HL-60 (cell line): ENCODE measurements around the gene PARN.

Experiments used
- DNase-seq, 2 experiments: peaks; one replicate each; pipeline ENCODE4 v3.0.0-alpha.2; 2010 to 2020; ENCODE audit warnings: low read depth in 1 of 2, low spot score in 1 of 2
- H3K27ac ChIP-seq: fragments of 250-450 bp; sonication (Bioruptor Pico); replicated peaks from 2 replicates; pipeline ENCODE4 v1.5.1; 2020; ENCODE audit warnings: mild to moderate bottlenecking, moderate library complexity
- H3K27me3 ChIP-seq: fragments of 250-450 bp; sonication (Bioruptor Pico); 2 replicates; pipeline ENCODE4 v1.5.1; 2021; ENCODE audit warnings: mild to moderate bottlenecking, moderate library complexity; ENCODE audit not compliant: insufficient read depth, poor library complexity, severe bottlenecking
- H3K4me3 ChIP-seq: replicated peaks from 2 replicates; pipeline ENCODE4 v1.5.1; 2011; ENCODE audit warnings: mild to moderate bottlenecking, control low read depth, low read length; ENCODE audit not compliant: insufficient read depth
- GABPA ChIP-seq: IDR thresholded peaks from 2 replicates; pipeline ENCODE4 v1.6.1; 2012; ENCODE audit warnings: low read depth
- POLR2AphosphoS5 ChIP-seq: IDR thresholded peaks from 2 replicates; pipeline ENCODE4 v1.6.1; 2012; ENCODE audit warnings: low read depth
- SPI1 ChIP-seq: IDR thresholded peaks from 2 replicates; pipeline ENCODE4 v1.6.1; 2012; ENCODE audit warnings: low read depth, mild to moderate bottlenecking, borderline replicate concordance
- TF ChIP-seq, protein P1 (sequence below): IDR thresholded peaks from one replicate; pipeline ENCODE4 v1.5.1; 2011; ENCODE audit warnings: low read length, control low read depth, inconsistent platforms; ENCODE audit not compliant: insufficient read depth
- TF ChIP-seq, protein P2 (sequence below): IDR thresholded peaks from 2 replicates; pipeline ENCODE4 v1.6.1; 2012; ENCODE audit warnings: low read depth; ENCODE audit not compliant: insufficient replicate concordance

PARN gene

DNA sequence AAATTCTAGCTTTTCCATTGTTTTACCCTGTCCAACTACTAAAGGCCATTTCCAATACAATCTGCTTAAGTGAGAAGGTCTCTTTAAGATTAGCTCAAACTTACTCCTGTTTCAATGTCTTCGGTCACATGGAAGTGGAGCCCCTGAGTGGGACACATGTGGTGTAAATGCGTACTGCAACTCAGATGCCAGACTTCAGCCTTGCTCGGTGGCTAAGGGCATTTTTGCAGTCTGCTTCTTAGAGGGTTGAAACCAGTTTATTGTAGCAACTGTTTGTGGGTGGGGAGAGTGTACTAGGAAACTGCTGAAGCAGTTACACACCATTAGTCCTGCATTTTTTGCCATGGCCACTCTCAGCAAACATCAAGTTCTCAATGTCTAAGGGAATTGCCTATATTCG, 140.6 kb downstream of the PARN start:
- TF ChIP-seq, protein P1, sequence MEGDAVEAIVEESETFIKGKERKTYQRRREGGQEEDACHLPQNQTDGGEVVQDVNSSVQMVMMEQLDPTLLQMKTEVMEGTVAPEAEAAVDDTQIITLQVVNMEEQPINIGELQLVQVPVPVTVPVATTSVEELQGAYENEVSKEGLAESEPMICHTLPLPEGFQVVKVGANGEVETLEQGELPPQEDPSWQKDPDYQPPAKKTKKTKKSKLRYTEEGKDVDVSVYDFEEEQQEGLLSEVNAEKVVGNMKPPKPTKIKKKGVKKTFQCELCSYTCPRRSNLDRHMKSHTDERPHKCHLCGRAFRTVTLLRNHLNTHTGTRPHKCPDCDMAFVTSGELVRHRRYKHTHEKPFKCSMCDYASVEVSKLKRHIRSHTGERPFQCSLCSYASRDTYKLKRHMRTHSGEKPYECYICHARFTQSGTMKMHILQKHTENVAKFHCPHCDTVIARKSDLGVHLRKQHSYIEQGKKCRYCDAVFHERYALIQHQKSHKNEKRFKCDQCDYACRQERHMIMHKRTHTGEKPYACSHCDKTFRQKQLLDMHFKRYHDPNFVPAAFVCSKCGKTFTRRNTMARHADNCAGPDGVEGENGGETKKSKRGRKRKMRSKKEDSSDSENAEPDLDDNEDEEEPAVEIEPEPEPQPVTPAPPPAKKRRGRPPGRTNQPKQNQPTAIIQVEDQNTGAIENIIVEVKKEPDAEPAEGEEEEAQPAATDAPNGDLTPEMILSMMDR: no peak
- TF ChIP-seq POLR2AphosphoS5: no peak
- TF ChIP-seq, protein P2, sequence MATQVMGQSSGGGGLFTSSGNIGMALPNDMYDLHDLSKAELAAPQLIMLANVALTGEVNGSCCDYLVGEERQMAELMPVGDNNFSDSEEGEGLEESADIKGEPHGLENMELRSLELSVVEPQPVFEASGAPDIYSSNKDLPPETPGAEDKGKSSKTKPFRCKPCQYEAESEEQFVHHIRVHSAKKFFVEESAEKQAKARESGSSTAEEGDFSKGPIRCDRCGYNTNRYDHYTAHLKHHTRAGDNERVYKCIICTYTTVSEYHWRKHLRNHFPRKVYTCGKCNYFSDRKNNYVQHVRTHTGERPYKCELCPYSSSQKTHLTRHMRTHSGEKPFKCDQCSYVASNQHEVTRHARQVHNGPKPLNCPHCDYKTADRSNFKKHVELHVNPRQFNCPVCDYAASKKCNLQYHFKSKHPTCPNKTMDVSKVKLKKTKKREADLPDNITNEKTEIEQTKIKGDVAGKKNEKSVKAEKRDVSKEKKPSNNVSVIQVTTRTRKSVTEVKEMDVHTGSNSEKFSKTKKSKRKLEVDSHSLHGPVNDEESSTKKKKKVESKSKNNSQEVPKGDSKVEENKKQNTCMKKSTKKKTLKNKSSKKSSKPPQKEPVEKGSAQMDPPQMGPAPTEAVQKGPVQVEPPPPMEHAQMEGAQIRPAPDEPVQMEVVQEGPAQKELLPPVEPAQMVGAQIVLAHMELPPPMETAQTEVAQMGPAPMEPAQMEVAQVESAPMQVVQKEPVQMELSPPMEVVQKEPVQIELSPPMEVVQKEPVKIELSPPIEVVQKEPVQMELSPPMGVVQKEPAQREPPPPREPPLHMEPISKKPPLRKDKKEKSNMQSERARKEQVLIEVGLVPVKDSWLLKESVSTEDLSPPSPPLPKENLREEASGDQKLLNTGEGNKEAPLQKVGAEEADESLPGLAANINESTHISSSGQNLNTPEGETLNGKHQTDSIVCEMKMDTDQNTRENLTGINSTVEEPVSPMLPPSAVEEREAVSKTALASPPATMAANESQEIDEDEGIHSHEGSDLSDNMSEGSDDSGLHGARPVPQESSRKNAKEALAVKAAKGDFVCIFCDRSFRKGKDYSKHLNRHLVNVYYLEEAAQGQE: no peak
- TF ChIP-seq SPI1: no peak
- TF ChIP-seq GABPA: no peak
- peak in 1 of 2 experiments; percentile 3 for DNase-seq
- no peak overlapping the region for H3K4me3 ChIP-seq
- no peaks in the 10 kb centered on the region for H3K27me3 ChIP-seq
- H3K27ac ChIP-seq: no peak overlapping the region

DNA sequence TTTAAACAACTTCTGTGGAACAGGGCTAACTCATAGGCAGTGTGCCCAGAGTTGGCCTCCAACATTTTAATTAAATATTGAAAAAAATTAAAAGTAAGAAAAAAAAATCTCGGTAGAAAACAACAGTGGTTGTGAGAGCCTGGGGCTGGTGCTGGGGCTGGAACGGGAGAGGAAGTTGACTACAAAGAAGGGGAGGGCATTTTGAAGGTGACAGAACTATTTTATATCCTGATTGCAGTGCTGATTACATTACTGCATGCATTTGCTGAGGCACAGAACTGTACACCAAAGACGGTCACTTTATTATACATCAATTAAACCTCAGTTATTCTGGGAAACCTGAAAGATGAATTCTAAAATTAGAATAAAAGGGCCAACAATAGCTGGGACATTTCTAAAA, 142.5 kb downstream of the PARN start:
- DNase-seq: peak in 1 of 2 experiments; percentile 16
- Histone ChIP-seq H3K4me3 (no peak overlapping the region), H3K27ac (no peak overlapping the region), H3K27me3 (no peaks in the 10 kb centered on the region)
- TF ChIP-seq, protein P2: no peak
- TF ChIP-seq, protein P1: no peak
- TF ChIP-seq SPI1 (peak; percentile 44; the same call in 1 of the 2 replicates), GABPA (no peak), POLR2AphosphoS5 (no peak)

DNA sequence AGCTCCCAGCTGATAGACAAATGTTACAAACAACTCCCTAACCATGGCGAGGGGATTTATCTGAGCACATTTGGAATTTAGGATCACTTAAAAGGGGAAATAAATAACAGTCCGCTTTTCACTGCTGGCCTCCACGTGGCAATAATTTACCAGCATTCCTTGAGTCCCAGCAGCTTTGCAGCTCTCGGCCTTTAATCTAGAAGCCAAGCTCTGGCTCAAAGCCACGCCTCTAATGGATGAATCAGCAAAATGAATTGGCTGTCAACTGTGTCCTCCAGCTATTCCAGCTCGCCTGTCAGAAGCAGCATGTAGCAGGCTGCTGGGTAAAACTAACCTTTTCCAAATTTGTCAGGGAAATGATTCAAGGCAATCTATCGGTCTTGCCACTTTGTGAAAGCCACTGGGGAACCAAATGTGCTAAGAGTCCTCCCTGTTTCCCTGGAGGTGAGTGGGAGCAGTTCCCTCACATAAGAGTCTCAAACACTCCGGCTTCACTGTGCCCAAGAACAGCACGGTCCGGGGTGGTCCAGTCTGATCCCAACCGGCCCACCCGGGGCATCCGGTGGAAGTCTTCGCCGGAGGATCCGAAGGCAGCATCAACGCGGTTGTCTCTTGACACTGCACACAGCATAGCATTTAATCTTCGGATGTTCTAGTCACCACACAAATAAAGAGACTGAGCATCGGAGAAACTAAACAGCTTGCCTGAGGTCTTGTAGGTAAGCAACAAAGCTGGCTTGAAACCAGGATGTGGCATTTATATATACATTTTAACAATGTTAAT, 143.3 kb downstream of the PARN start:
- Histone ChIP-seq H3K27ac (no peak overlapping the region), H3K4me3 (no peak overlapping the region), H3K27me3 (no peaks in the 10 kb centered on the region)
- peak in 1 of 2 experiments; percentile 43 for DNase-seq
- TF ChIP-seq, protein P1: no peak
- TF ChIP-seq SPI1 (no peak), GABPA (no peak), POLR2AphosphoS5 (no peak)
- TF ChIP-seq, protein P2: no peak
